Measurements from ENCODE around the gene NDUFB7. TPM values are rescaled to one million over a fixed set of nuclear protein-coding genes. Genes with fewer than 3 reads are reported as not detected.
A peak's percentile ranks its signal among the peaks of the same experiment; 100 is the strongest.
"Not testable (repeated sequence)": the region's sequence is repeated elsewhere in the genome, so short reads cannot be mapped to it uniquely, and the experiment has no call there.

NDUFB7 gene
- total and polyA plus RNA-seq, 4 donors: 118 to 452 (median 279) TPM

DNA sequence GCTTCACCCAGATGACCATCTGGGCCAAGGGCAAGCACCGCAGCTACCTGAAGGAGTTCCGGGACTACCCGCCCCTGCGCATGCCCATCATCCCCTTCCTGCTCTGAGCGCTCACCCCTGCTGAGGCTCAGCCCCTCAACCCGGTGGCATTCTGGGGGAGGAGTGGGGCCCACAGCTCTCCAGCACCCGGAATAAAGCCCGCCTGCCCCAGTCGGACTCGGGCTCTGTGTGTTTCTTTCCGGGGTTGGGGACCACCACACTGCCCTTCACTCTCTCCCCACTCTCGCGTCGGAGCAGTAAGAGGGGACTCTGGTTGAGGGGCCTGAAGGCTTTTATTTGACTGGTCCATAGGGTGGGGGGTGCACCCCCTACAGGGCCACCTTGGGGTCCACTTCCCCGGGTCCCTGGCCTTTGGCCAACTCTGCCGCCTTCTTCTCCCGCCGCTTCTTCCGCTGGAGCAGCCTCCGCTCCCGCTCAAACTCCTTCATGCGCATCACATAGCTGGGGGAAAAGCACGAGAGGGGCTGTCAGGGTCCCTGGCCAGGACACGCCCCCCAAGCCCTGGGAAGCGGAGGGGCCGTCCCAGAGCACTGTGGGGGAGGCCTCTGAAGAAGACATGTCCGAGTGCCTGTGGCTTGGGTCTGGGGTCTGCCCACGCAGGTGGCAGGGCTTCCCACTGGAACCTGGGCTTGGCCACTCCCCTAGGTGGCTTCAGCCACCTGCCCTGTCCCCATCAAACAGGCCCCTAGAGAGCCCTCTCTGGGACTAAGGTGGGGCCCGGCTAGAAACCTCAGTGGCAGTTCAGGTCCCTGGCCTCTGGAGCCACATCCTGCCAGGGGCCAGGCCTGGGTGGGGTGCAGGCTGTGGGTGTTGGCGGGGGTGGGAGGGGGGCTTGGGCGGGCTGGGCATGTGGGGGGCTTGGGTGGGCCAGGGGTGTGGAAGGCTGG, 5.8 kb downstream of the NDUFB7 start:
- Histone ChIP-seq H3K27ac (ENCODE audit: low read depth in 1 of 2, low read length in 2 of 2) (no peak overlapping the region), H3K36me3 (ENCODE audit: control insufficient read depth in 1 of 2, insufficient read depth in 2 of 2, low read length in 1 of 2) (no peaks in the 10 kb centered on the region), H3K27me3 (ENCODE audit: control insufficient read depth in 1 of 2, insufficient read depth in 2 of 2, low read length in 1 of 2) (no peaks in the 10 kb centered on the region), H3K9me3 (ENCODE audit: control insufficient read depth, low read length) (no peaks in the 10 kb centered on the region), H3K4me3 (ENCODE audit: low read length in 2 of 2) (no peak overlapping the region), H3K4me1 (ENCODE audit: control insufficient read depth in 1 of 2, insufficient read depth in 2 of 2, low read length in 2 of 2) (peaks cover 0 to 2% of the 10 kb centered on the region in 2 donors)
- intact Hi-C loops (cut with DNase I): no loop called here
- ATAC-seq (ENCODE audit: low FRiP score) (no peak), DNase-seq (no peak)
- WGBS, 2 donors: 84% methylated on average over 25 to 29 of the region's 31 CpGs

DNA sequence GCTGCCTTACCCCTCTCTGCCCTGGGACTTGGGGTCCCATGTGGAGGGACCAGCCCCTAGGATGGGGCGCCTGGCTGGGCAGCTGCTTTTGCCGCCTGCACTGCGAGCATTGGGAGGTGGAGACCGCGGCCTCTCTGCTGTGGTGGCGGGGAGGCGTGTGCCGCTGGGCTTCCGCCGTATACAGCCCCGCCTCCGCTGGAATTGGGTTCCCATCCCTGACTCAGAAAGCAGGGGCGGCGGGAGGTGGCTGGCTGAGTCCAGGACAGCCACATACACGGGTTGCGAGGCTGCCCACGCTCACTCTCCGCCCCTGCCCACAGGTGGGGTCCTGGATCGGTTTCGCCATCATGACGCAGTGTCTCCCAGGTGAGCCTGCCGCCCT, 6.6 kb downstream of the NDUFB7 start:
- ATAC-seq (ENCODE audit: low FRiP score) (no peak), DNase-seq (no peak)
- intact Hi-C loops (cut with DNase I): no loop called here
- no peak overlapping the region for H3K27ac ChIP-seq (ENCODE audit: low read depth in 1 of 2, low read length in 2 of 2)
- no peaks in the 10 kb centered on the region for H3K9me3 ChIP-seq (ENCODE audit: control insufficient read depth, low read length)
- no peaks in the 10 kb centered on the region for H3K4me1 ChIP-seq (ENCODE audit: control insufficient read depth in 1 of 2, insufficient read depth in 2 of 2, low read length in 2 of 2)
- H3K36me3 ChIP-seq (ENCODE audit: control insufficient read depth in 1 of 2, insufficient read depth in 2 of 2, low read length in 1 of 2): no peaks in the 10 kb centered on the region
- H3K4me3 ChIP-seq (ENCODE audit: low read length in 2 of 2): no peak overlapping the region
- WGBS, 2 donors: 88 to 90% methylated on average over 20 to 22 of the region's 22 CpGs
- H3K27me3 ChIP-seq (ENCODE audit: control insufficient read depth in 1 of 2, insufficient read depth in 2 of 2, low read length in 1 of 2): no peaks in the 10 kb centered on the region

DNA sequence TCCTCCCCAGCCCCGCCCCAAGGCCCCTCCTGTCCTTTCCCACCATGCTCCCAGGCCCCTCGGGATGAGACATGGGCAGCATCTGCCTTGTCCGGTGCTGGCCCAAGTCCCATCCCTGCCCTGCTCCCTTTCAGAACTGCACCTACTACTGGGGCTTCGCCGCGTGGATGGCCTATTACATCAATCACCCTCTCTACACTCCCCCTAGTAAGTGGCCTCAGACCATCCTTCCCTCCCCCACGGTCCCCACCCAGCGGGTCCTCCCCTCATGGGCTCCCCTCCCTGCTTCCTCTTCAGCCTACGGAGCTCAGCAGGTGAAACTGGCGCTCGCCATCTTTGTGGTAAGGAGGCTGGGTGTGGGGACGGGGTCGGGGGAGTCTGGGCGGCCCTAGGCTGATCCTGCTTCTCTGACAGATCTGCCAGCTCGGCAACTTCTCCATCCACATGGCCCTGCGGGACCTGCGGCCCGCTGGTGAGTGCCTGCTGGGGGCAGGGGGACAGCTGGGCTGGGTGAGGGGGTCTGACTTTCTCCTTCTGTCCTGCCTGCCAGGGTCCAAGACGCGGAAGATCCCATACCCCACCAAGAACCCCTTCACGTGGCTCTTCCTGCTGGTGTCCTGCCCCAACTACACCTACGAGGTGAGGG, 7.1 kb downstream of the NDUFB7 start:
- DNase-seq; H3K9me3 ChIP-seq (ENCODE audit: control insufficient read depth, low read length); H3K27me3 ChIP-seq (ENCODE audit: control insufficient read depth in 1 of 2, insufficient read depth in 2 of 2, low read length in 1 of 2); H3K4me1 ChIP-seq (ENCODE audit: control insufficient read depth in 1 of 2, insufficient read depth in 2 of 2, low read length in 2 of 2); intact Hi-C loops (cut with DNase I); H3K36me3 ChIP-seq (ENCODE audit: control insufficient read depth in 1 of 2, insufficient read depth in 2 of 2, low read length in 1 of 2); ATAC-seq (ENCODE audit: low FRiP score); H3K27ac ChIP-seq (ENCODE audit: low read depth in 1 of 2, low read length in 2 of 2); H3K4me3 ChIP-seq (ENCODE audit: low read length in 2 of 2): not testable (repeated sequence)
- WGBS, 2 donors: 79% methylated on average over 22 of the region's 22 CpGs

DNA sequence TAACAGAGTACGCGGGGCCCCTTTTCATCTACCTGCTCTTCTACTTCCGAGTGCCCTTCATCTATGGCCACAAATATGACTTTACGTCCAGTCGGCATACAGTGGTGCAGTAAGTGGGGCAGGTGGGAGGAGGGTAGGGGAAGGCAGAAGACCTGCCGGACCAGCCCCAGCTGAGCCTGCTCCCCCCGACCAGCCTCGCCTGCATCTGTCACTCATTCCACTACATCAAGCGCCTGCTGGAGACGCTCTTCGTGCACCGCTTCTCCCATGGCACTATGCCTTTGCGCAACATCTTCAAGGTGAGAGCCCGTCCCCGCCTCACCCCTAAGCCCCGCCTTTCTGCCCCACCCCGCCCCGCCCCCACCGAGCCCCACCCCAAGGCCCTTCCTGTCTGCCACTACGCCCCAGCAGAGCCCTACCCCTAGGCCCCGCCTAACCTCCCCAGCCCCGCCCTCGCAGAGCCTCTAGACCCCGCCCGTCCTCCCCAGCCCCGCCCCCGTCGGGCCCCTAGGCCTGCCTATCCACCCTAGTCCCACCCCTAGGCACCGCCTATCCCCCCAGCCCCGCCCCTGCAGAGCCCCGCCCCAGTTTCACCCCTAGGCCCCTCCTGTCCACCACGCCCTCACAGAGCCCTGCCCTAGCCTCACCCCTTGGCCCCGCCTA, 7.7 kb downstream of the NDUFB7 start:
- Histone ChIP-seq H3K36me3 (ENCODE audit: control insufficient read depth in 1 of 2, insufficient read depth in 2 of 2, low read length in 1 of 2) (no peaks in the 10 kb centered on the region), H3K4me3 (ENCODE audit: low read length in 2 of 2) (no peak overlapping the region), H3K4me1 (ENCODE audit: control insufficient read depth in 1 of 2, insufficient read depth in 2 of 2, low read length in 2 of 2) (no peaks in the 10 kb centered on the region), H3K9me3 (ENCODE audit: control insufficient read depth, low read length) (no peaks in the 10 kb centered on the region), H3K27ac (ENCODE audit: low read depth in 1 of 2, low read length in 2 of 2) (no peak overlapping the region), H3K27me3 (ENCODE audit: control insufficient read depth in 1 of 2, insufficient read depth in 2 of 2, low read length in 1 of 2) (no peaks in the 10 kb centered on the region)
- ATAC-seq (ENCODE audit: low FRiP score) (no peak), DNase-seq (peak in 1 of 2 donors; percentile 55)
- intact Hi-C loops (cut with DNase I): no loop called here
- 64 to 66% methylated on average over 25 to 33 of the region's 33 CpGs for WGBS, 2 donors

DNA sequence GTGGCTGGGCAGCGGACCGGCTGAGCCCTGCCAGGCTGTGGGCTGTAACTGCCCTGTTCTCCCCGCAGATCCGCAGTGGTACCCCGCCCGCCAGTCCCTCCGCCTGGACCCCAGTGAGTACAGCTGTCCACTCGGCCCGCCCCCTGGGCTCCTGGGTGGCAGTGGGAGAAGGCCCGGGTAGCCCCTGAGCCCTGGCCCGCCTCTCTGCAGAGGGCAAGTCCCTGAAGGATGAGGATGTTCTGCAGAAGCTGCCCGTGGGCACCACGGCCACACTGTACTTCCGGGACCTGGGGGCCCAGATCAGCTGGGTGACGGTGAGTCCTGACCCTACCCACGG, 8.3 kb downstream of the NDUFB7 start:
- Histone ChIP-seq H3K27me3 (ENCODE audit: control insufficient read depth in 1 of 2, insufficient read depth in 2 of 2, low read length in 1 of 2) (no peaks in the 10 kb centered on the region), H3K27ac (ENCODE audit: low read depth in 1 of 2, low read length in 2 of 2) (no peak overlapping the region), H3K9me3 (ENCODE audit: control insufficient read depth, low read length) (no peaks in the 10 kb centered on the region), H3K4me3 (ENCODE audit: low read length in 2 of 2) (no peak overlapping the region), H3K4me1 (ENCODE audit: control insufficient read depth in 1 of 2, insufficient read depth in 2 of 2, low read length in 2 of 2) (no peaks in the 10 kb centered on the region), H3K36me3 (ENCODE audit: control insufficient read depth in 1 of 2, insufficient read depth in 2 of 2, low read length in 1 of 2) (no peaks in the 10 kb centered on the region)
- no peak for ATAC-seq (ENCODE audit: low FRiP score)
- no peak for DNase-seq
- WGBS, 2 donors: 92 to 95% methylated on average over 16 of the region's 16 CpGs
- intact Hi-C loops (cut with DNase I): no loop called here

DNA sequence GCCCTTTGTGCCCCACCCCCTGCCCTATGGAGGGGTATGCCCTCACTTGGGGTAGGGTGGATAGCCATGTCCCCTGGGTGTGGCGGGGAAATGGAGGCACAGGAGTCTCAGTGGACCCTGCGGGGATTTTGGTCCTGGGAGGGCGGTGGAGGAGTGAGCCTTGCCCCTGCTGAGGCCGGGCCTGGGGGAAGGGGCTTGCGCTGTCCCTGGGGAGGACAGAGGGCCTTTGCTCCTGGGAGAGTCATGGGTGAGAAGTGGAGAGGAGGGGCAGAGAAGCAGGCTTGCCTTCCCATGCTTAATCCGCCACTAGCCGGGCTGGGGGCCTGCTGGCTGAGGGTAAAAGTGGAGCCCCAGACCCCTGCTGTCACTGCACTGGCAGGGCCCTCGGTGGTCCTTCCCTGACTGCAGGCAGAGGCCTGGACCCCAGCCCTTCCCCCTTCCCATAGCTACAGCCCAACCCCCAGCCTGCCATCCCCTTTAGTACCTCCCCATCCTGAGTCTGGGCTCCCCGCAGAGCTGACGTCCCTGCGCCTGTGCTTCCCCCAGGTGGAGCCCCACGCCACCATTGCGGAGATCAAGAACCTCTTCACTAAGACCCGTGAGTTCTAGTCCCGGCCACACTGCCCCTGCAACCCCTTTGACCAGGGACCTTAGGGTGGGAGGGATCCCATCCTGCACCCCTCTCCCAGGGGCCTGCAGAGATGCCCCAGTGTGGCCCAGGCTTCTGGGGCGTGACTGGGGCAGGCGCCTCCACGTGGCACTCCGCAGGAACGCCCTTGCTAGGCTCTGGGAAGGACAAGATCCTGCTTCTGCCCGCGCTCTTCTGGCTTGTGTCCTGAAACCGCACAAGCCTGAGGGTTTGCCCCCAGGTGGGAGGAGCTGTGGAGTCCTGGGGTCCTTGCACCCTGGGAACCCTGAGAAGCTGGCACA, 8.9 kb downstream of the NDUFB7 start:
- Histone ChIP-seq H3K4me3 (ENCODE audit: low read length in 2 of 2) (no peak overlapping the region), H3K27me3 (ENCODE audit: control insufficient read depth in 1 of 2, insufficient read depth in 2 of 2, low read length in 1 of 2) (no peaks in the 10 kb centered on the region), H3K27ac (ENCODE audit: low read depth in 1 of 2, low read length in 2 of 2) (peak overlapping the region in 1 of 2 donors; percentile 64), H3K36me3 (ENCODE audit: control insufficient read depth in 1 of 2, insufficient read depth in 2 of 2, low read length in 1 of 2) (no peaks in the 10 kb centered on the region), H3K9me3 (ENCODE audit: control insufficient read depth, low read length) (no peaks in the 10 kb centered on the region), H3K4me1 (ENCODE audit: control insufficient read depth in 1 of 2, insufficient read depth in 2 of 2, low read length in 2 of 2) (no peaks in the 10 kb centered on the region)
- DNase-seq (no peak), ATAC-seq (ENCODE audit: low FRiP score) (no peak)
- intact Hi-C loops (cut with DNase I): no loop called here
- WGBS, 2 donors: 80 to 85% methylated on average over 20 to 23 of the region's 23 CpGs

DNA sequence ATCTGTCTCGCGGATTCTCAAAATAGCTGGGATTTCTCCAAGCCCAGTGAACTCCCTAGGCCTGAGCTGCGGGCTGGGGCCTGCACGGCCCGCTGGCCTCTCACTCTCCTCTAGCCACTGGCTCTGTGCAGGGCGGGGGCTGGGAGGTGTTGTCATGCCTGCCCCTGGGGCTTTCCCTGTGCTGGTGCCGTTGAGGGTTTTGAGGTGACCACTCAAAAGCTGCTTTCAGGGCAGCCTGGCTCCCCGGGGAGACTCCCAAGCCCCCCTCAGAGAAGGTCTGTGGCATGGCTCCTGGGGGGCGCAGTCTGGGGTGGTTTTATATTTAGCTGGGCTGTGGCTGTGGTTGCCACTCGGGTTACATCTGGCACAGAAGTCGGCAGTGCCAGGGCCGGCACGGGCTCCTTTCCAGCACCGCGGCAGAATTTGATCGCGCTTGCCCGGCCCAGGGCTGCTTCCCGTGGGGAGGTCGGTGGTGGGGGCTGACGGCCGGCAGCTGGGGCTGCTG, 10.0 kb downstream of the NDUFB7 start:
- H3K27me3 ChIP-seq (ENCODE audit: control insufficient read depth in 1 of 2, insufficient read depth in 2 of 2, low read length in 1 of 2): no peaks in the 10 kb centered on the region
- 6 to 11% methylated on average over 22 of the region's 22 CpGs for WGBS, 2 donors
- intact Hi-C loops (cut with DNase I): no loop called here
- peak; percentile 60 for ATAC-seq (ENCODE audit: low FRiP score)
- no peaks in the 10 kb centered on the region for H3K9me3 ChIP-seq (ENCODE audit: control insufficient read depth, low read length)
- H3K36me3 ChIP-seq (ENCODE audit: control insufficient read depth in 1 of 2, insufficient read depth in 2 of 2, low read length in 1 of 2): no peaks in the 10 kb centered on the region
- H3K4me1 ChIP-seq (ENCODE audit: control insufficient read depth in 1 of 2, insufficient read depth in 2 of 2, low read length in 2 of 2): no peaks in the 10 kb centered on the region
- peak; percentile 82 to 84 for DNase-seq
- peak overlapping the region; percentile 23 to 64 for H3K27ac ChIP-seq (ENCODE audit: low read depth in 1 of 2, low read length in 2 of 2)
- no peak overlapping the region for H3K4me3 ChIP-seq (ENCODE audit: low read length in 2 of 2)

DNA sequence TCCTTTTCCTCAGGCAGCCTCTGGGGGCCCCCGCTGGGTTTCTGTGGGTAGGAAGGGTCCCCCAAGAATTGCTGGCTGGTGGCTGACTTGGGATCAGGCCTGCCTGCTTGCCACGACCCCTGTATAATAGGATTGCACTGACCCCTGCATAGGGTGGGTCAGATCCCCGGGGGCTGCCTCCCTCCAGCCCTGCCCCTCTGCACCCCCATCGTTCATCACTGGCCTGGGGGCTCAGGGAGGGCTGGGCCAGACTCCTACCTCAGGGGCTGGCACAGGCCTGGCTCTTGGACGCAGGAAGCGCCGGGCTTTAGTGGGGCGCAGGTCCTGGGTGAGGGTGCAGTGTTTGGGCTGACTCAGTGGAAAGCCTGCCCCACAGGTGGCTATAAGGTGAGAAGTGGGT, 10.6 kb downstream of the NDUFB7 start:
- WGBS, 2 donors: 63 to 72% methylated on average over 8 of the region's 8 CpGs
- Histone ChIP-seq H3K27me3 (ENCODE audit: control insufficient read depth in 1 of 2, insufficient read depth in 2 of 2, low read length in 1 of 2) (no peaks in the 10 kb centered on the region), H3K9me3 (ENCODE audit: control insufficient read depth, low read length) (no peaks in the 10 kb centered on the region), H3K27ac (ENCODE audit: low read depth in 1 of 2, low read length in 2 of 2) (peak overlapping the region; percentile 23 to 64), H3K4me3 (ENCODE audit: low read length in 2 of 2) (no peak overlapping the region), H3K4me1 (ENCODE audit: control insufficient read depth in 1 of 2, insufficient read depth in 2 of 2, low read length in 2 of 2) (no peaks in the 10 kb centered on the region), H3K36me3 (ENCODE audit: control insufficient read depth in 1 of 2, insufficient read depth in 2 of 2, low read length in 1 of 2) (no peaks in the 10 kb centered on the region)
- ATAC-seq (ENCODE audit: low FRiP score): no peak
- no peak for DNase-seq
- intact Hi-C loops (cut with DNase I): no loop called here

Data from aorta (tissue), 5 donors.